Measurements from ENCODE around the gene ZDHHC7.

DNA sequence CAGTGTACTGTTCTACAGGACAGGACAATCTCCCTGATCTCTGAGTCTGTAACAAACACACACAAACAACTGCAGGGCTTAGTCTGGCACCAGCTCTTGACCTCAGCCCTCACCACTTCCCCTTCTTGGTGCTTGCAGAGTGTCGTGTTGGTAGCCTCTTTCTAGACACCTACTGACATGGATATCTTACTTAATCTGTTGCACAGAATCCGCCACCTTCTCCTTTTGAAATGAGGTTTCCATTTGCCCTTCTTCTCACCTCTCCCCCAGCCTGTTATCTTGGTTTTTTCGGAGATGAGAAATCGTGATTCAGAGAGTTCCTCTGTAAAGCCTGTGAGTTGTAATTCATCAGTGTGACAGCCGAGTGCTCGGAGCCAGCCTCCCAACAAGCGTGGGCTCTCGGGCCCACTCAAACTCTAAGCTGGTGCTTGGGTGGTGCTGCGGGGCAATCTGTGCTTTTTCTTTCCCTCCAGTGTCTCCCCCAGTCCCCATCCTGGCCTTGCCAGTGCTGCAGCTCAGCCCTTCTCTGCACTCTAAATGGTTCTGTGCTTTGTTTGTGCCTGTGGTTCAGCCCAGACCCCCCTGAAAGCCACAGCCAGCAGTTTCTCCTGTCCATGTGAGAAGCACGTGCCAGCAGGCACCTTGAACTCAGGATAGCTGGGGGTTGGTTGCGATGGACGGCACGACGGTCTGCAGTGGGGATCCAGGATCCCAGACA, 44.3 kb upstream of the ZDHHC7 start:
- no peak for TF ChIP-seq SMC3 (conservative IDR thresholded peaks at IDR 0.05; ENCODE audit: insufficient read depth, low read depth, low read length)
- TF ChIP-seq CHD2 (IDR thresholded peaks at IDR 0.05; ENCODE audit: low read depth, low read length): no peak
- peak; percentile 69 for TF ChIP-seq SETDB1 (IDR thresholded peaks at IDR 0.05; ENCODE audit: low read length)
- TF ChIP-seq MYC (IDR thresholded peaks at IDR 0.05; ENCODE audit: low read depth, low read length): peak; percentile 70
- TF ChIP-seq MYC (CRISPR knock-in tag; IDR thresholded peaks at IDR 0.05; ENCODE audit: borderline replicate concordance, low read depth): peak; percentile 64; the same call in 1 of the 2 replicates
- no peak for TF ChIP-seq ZNF24 (IDR thresholded peaks at IDR 0.05)
- no peak for TF ChIP-seq YBX1 (IDR thresholded peaks at IDR 0.05)
- peak; percentile 73 for TF ChIP-seq CCNT2 (IDR thresholded peaks at IDR 0.05; ENCODE audit: borderline replicate concordance, extremely low read depth, insufficient read length, low read depth, low read length)
- TF ChIP-seq, protein P1, sequence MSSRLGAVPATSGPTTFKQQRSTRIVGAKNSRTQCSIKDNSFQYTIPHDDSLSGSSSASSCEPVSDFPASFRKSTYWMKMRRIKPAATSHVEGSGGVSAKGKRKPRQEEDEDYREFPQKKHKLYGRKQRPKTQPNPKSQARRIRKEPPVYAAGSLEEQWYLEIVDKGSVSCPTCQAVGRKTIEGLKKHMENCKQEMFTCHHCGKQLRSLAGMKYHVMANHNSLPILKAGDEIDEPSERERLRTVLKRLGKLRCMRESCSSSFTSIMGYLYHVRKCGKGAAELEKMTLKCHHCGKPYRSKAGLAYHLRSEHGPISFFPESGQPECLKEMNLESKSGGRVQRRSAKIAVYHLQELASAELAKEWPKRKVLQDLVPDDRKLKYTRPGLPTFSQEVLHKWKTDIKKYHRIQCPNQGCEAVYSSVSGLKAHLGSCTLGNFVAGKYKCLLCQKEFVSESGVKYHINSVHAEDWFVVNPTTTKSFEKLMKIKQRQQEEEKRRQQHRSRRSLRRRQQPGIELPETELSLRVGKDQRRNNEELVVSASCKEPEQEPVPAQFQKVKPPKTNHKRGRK (tag; IDR thresholded peaks at IDR 0.05): no peak
- TF ChIP-seq NFIC (IDR thresholded peaks at IDR 0.05): no peak
- TF ChIP-seq DPF2 (IDR thresholded peaks at IDR 0.05): peak; percentile 92
- peak; percentile 92 for TF ChIP-seq ZNF766 (CRISPR knock-in tag; conservative IDR thresholded peaks at IDR 0.05)
- TF ChIP-seq NBN (IDR thresholded peaks at IDR 0.05; ENCODE audit: low read depth): peak; percentile 92; the same call in 1 of the 2 replicates
- no peak for TF ChIP-seq SP1 (CRISPR knock-in tag; IDR thresholded peaks at IDR 0.05)
- TF ChIP-seq, protein P2, sequence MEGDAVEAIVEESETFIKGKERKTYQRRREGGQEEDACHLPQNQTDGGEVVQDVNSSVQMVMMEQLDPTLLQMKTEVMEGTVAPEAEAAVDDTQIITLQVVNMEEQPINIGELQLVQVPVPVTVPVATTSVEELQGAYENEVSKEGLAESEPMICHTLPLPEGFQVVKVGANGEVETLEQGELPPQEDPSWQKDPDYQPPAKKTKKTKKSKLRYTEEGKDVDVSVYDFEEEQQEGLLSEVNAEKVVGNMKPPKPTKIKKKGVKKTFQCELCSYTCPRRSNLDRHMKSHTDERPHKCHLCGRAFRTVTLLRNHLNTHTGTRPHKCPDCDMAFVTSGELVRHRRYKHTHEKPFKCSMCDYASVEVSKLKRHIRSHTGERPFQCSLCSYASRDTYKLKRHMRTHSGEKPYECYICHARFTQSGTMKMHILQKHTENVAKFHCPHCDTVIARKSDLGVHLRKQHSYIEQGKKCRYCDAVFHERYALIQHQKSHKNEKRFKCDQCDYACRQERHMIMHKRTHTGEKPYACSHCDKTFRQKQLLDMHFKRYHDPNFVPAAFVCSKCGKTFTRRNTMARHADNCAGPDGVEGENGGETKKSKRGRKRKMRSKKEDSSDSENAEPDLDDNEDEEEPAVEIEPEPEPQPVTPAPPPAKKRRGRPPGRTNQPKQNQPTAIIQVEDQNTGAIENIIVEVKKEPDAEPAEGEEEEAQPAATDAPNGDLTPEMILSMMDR (IDR thresholded peaks at IDR 0.05 in 2 of 3, conservative IDR thresholded peaks at IDR 0.05 in 1 of 3; ENCODE audit: insufficient read depth in 2 of 3, low read depth in 1 of 3, low read length in 3 of 3): no peak

Data from K562 (cell line).